H1 (cell line): ENCODE results near the gene UBL4B. TPM values are rescaled to one million over a fixed set of nuclear protein-coding genes. Genes with fewer than 3 reads are reported as not detected.

Source experiments
- CTCF ChIA-PET: fragments of 300-600 bp; sonication (Branson Sonifier 250); formaldehyde crosslinking; loops from one replicate; lab custom pipeline; 2021; ENCODE audit not compliant: partially characterized antibody; lab: Charles Lee
- POLR2A ChIA-PET: fragments of 300-600 bp; sonication (Branson Sonifier 250); formaldehyde crosslinking; loops from one replicate; lab custom pipeline; 2021; ENCODE audit warnings: inconsistent platforms; ENCODE audit not compliant: partially characterized antibody; lab: Charles Lee
- DNase-seq, 2 experiments: peaks; one replicate each; pipeline versions ENCODE4 v3.0.0 to v3.0.0-alpha.2; 2010 to 2022; ENCODE audit warnings: low spot score in 2 of 2, low read depth in 1 of 2, mixed read lengths in 1 of 2
- FAIRE-seq: peaks from 2 replicates; lab custom pipeline; 2011; peaks lifted over from hg19 to GRCh38; lab: Jason Lieb, UNC
- H2AFZ ChIP-seq: 2 replicates; pipeline ENCODE4 v1.8.1; 2012; ENCODE audit warnings: low read length, inconsistent platforms
- H2AK5ac ChIP-seq: 2 replicates; pipeline ENCODE4 v1.6.1; 2013; ENCODE audit warnings: low read depth, low read length
- H2BK120ac ChIP-seq: replicated peaks from 2 replicates; pipeline ENCODE3; 2013; ENCODE audit warnings: low read depth, low read length, inconsistent platforms
- H2BK12ac ChIP-seq: 2 replicates; pipeline ENCODE4 v1.6.1; 2013; ENCODE audit warnings: low read depth, low read length
- H2BK15ac ChIP-seq: 2 replicates; pipeline ENCODE4 v1.6.1; 2013; ENCODE audit warnings: low read length
- H2BK20ac ChIP-seq: 2 replicates; pipeline ENCODE4 v1.6.1; 2013; ENCODE audit warnings: low read length
- H2BK5ac ChIP-seq: 2 replicates; pipeline ENCODE4 v1.6.1; 2013; ENCODE audit warnings: low read depth, low read length
- H3K14ac ChIP-seq: 2 replicates; pipeline ENCODE4 v1.6.1; 2013; ENCODE audit warnings: inconsistent platforms; ENCODE audit not compliant: insufficient read length
- H3K18ac ChIP-seq: 2 replicates; pipeline ENCODE4 v1.6.1; 2013; ENCODE audit warnings: low read length; ENCODE audit errors: extremely low read depth
- H3K23ac ChIP-seq: 2 replicates; pipeline ENCODE4 v1.6.1; 2013; ENCODE audit warnings: inconsistent platforms; ENCODE audit not compliant: insufficient read length
- H3K23me2 ChIP-seq: 2 replicates; pipeline ENCODE4 v1.6.1; 2013; ENCODE audit warnings: low read depth, low read length
- H3K27ac ChIP-seq: 2 replicates; pipeline ENCODE4 v1.6.1; 2011; ENCODE audit warnings: low read depth, low read length, inconsistent platforms
- H3K27me3 ChIP-seq, 4 experiments: replicated peaks in 1 of 4; 1 replicate in 1 of 4; 2 replicates in 3 of 4; pipeline versions ENCODE4 v1.6.1 to v1.8.1; 2011 to 2013; ENCODE audit warnings: low read length in 3 of 4, mild to moderate bottlenecking in 3 of 4, inconsistent platforms in 2 of 4, mixed read lengths in 2 of 4, moderate library complexity in 1 of 4; ENCODE audit not compliant: control insufficient read depth in 3 of 4, insufficient read depth in 3 of 4; ENCODE audit errors: extremely low read depth in 1 of 4
- H3K36me3 ChIP-seq, 4 experiments: 2 replicates each; pipeline versions ENCODE4 v1.6.1 to v1.8.1; 2011 to 2013; ENCODE audit warnings: mild to moderate bottlenecking in 4 of 4, low read length in 3 of 4, moderate library complexity in 2 of 4, control low read depth in 1 of 4, inconsistent platforms in 1 of 4; ENCODE audit not compliant: insufficient read depth in 4 of 4, control insufficient read depth in 2 of 4
- H3K4ac ChIP-seq: replicated peaks from 2 replicates; pipeline ENCODE3; 2013; ENCODE audit warnings: low read length, low read depth, mixed read lengths, inconsistent platforms; ENCODE audit not compliant: insufficient read length
- H3K4me1 ChIP-seq, 4 experiments: replicated peaks in 1 of 4; 1 replicate in 1 of 4; 2 replicates in 3 of 4; pipeline versions ENCODE4 v1.6.1 to v1.8.1; 2011 to 2013; ENCODE audit warnings: low read length in 3 of 4, inconsistent platforms in 2 of 4, mixed read lengths in 1 of 4; ENCODE audit not compliant: insufficient read depth in 4 of 4, control insufficient read depth in 3 of 4
- H3K4me2 ChIP-seq, 2 experiments: 2 replicates each; pipeline versions ENCODE4 v1.6.1 to v1.8.1; 2011 to 2013; ENCODE audit warnings: low read depth in 2 of 2, low read length in 2 of 2, control low read depth in 1 of 2, inconsistent platforms in 1 of 2, mild to moderate bottlenecking in 1 of 2; ENCODE audit not compliant: insufficient read depth in 1 of 2
- H3K4me3 ChIP-seq, 4 experiments: fragments of 200-600, 300-600 bp in 1 of 4; sonication (generic), shearing (Covaris generic), sonication (Bioruptor Twin) in 1 of 4; 2 replicates each; pipeline versions ENCODE4 v1.5.1 to v1.8.1; 2011 to 2016; ENCODE audit warnings: low read length in 4 of 4, low read depth in 3 of 4, control low read depth in 2 of 4, inconsistent platforms in 2 of 4, mild to moderate bottlenecking in 2 of 4, mixed read lengths in 1 of 4, moderate library complexity in 1 of 4; ENCODE audit not compliant: insufficient read depth in 2 of 4; ENCODE audit errors: extremely low read depth in 1 of 4
- H3K56ac ChIP-seq: replicated peaks from 2 replicates; pipeline ENCODE3; 2013; ENCODE audit warnings: low read depth, mild to moderate bottlenecking, mixed read lengths, low read length, inconsistent platforms; ENCODE audit not compliant: insufficient read length
- H3K79me1 ChIP-seq: 2 replicates; pipeline ENCODE4 v1.6.1; 2013; ENCODE audit warnings: low read depth, low read length, control low read depth
- H3K79me2 ChIP-seq, 2 experiments: 2 replicates each; pipeline versions ENCODE4 v1.6.1 to v1.8.1; 2012 to 2013; ENCODE audit warnings: low read length in 2 of 2, mild to moderate bottlenecking in 2 of 2, inconsistent platforms in 1 of 2; ENCODE audit not compliant: insufficient read depth in 2 of 2, control insufficient read depth in 1 of 2
- H3K9ac ChIP-seq, 4 experiments: replicated peaks in 1 of 4; 1 replicate in 1 of 4; 2 replicates in 3 of 4; pipeline versions ENCODE4 v1.6.1 to v1.8.1; 2011 to 2013; ENCODE audit warnings: low read depth in 3 of 4, low read length in 3 of 4, control low read depth in 2 of 4, mild to moderate bottlenecking in 2 of 4, moderate library complexity in 2 of 4, inconsistent platforms in 1 of 4; ENCODE audit errors: extremely low read depth in 1 of 4
- H3K9me3 ChIP-seq, 2 experiments: 2 replicates each; pipeline versions ENCODE4 v1.6.1 to v1.8.1; 2012 to 2013; ENCODE audit warnings: mild to moderate bottlenecking in 2 of 2, moderate library complexity in 2 of 2, control low read depth in 1 of 2, inconsistent platforms in 1 of 2, low read depth in 1 of 2, low read length in 1 of 2, mixed read lengths in 1 of 2; ENCODE audit not compliant: insufficient read depth in 2 of 2
- H4K20me1 ChIP-seq, 2 experiments: replicated peaks in 1 of 2; 2 replicates each; pipeline versions ENCODE3 to v1.8.1; 2011 to 2013; ENCODE audit warnings: inconsistent platforms in 2 of 2, low read length in 2 of 2, mild to moderate bottlenecking in 1 of 2; ENCODE audit not compliant: insufficient read depth in 2 of 2, control insufficient read depth in 1 of 2
- H4K5ac ChIP-seq: 2 replicates; pipeline ENCODE4 v1.6.1; 2013; ENCODE audit warnings: low read length, low read depth, mixed read lengths, inconsistent platforms; ENCODE audit not compliant: insufficient read length
- H4K8ac ChIP-seq: 2 replicates; pipeline ENCODE4 v1.8.0; 2013; ENCODE audit warnings: mild to moderate bottlenecking, moderate library complexity, low read length, inconsistent platforms; ENCODE audit not compliant: insufficient read depth; ENCODE audit errors: extremely low read depth
- H4K91ac ChIP-seq: replicated peaks from 2 replicates; pipeline ENCODE3; 2013; ENCODE audit warnings: low read length, mixed read lengths, inconsistent platforms; ENCODE audit not compliant: insufficient read length
- BRCA1 ChIP-seq: IDR thresholded peaks from 2 replicates; pipeline ENCODE4 v1.6.1; 2012; ENCODE audit warnings: low read depth, low read length, improper control_type of control experiment
- CREB1 ChIP-seq: IDR thresholded peaks from 2 replicates; pipeline ENCODE4 v1.6.1; 2012; ENCODE audit warnings: inconsistent platforms
- RXRA ChIP-seq: IDR thresholded peaks from 2 replicates; pipeline ENCODE4 v1.6.1; 2011; ENCODE audit warnings: low read depth, mild to moderate bottlenecking, low read length, moderate library complexity; ENCODE audit not compliant: insufficient read depth
- TAF1 ChIP-seq: IDR thresholded peaks from 2 replicates; pipeline ENCODE4 v1.6.1; 2011; ENCODE audit warnings: mild to moderate bottlenecking, low read depth, low read length
- TCF12 ChIP-seq: IDR thresholded peaks from 2 replicates; pipeline ENCODE4 v1.6.1; 2011; ENCODE audit warnings: low read depth, mild to moderate bottlenecking, low read length
- WGBS, 2 experiments: shearing (Covaris generic) in 1 of 2; methylation state at CpG; one replicate each; pipeline versions ENCODE4 v1.1.6 to v1.1.7; 2013 to 2015; ENCODE audit warnings: low lambda C conversion rate in 2 of 2, mixed read lengths in 2 of 2, inconsistent platforms in 1 of 2, low coverage in 1 of 2, missing lambda C conversion rate in 1 of 2; ENCODE audit not compliant: insufficient replicate concordance in 2 of 2, insufficient coverage in 1 of 2, insufficient read length in 1 of 2; ENCODE audit errors: extremely low coverage in 1 of 2, missing lambda C conversion rate in 1 of 2; 5-methylcytosine and 5-hydroxymethylcytosine counted together
- polyA plus RNA-seq, 7 experiments: library from polyadenylated mRNA; depleted of rRNA in 3 of 7; stranded (reverse) in 5 of 7; unstranded in 2 of 7; fragments of >200 nt in 5 of 7; fragments of 200-250 nt in 2 of 7; gene quantifications; 1 replicate in 5 of 7; 2 replicates in 1 of 7; 4 replicates in 1 of 7; pipeline versions ENCODE4 v1.2.1 to v1.2.3, GENCODE V29; 2011 to 2013; ENCODE audit warnings: missing spikeins in 2 of 7, mixed read lengths in 2 of 7
- total RNA-seq: library from RNA; stranded (reverse); fragmentation: NEBNext Ultra II Directional; extraction: Animal tissue kit (Norgen Biotek cat#: 25700); gene quantifications from 2 replicates; pipeline ENCODE4 v1.2.1, GENCODE V29; 2021

Gene UBL4B
- total and polyA plus RNA-seq, 2 of the 8 experiments (the other 6 are each of a cell fraction or from before 2014, with no cell fraction given): 0.11 TPM; not detected in 1

DNA sequence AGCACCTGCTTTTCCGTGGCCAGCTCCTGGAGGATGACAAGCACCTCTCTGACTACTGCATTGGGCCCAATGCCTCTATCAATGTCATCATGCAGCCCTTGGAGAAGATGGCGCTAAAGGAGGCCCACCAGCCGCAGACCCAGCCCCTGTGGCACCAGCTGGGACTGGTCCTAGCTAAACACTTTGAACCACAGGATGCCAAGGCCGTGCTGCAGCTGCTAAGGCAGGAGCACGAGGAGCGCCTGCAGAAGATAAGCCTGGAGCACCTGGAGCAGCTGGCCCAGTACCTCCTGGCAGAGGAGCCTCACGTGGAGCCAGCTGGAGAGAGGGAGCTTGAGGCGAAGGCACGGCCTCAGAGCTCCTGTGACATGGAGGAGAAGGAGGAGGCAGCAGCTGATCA is 413 bp downstream of the UBL4B start:
- Histone ChIP-seq H3K4me3 (no peak overlapping the region), H4K91ac (no peak overlapping the region), H2BK5ac (no peak overlapping the region), H3K23me2 (no peaks in the 10 kb centered on the region), H3K4me1 (no peaks in the 10 kb centered on the region; a peak in 1 of 7 replicates), H3K4ac (no peak overlapping the region), H2AK5ac (no peak overlapping the region), H3K79me1 (no peaks in the 10 kb centered on the region), H2BK15ac (no peak overlapping the region), H3K9ac (no peak overlapping the region), H3K14ac (no peak overlapping the region), H4K20me1 (no peaks in the 10 kb centered on the region), H3K27ac (no peak overlapping the region), H2BK20ac (no peak overlapping the region), H3K79me2 (no peaks in the 10 kb centered on the region), H3K36me3 (no peaks in the 10 kb centered on the region), H3K56ac (no peak overlapping the region), H3K18ac (no peak overlapping the region), H2BK12ac (no peak overlapping the region), H2AFZ (no peak overlapping the region), H4K5ac (no peak overlapping the region)
- POLR2A ChIA-PET: interaction anchor here (1.2 to 1.5 kb wide), 2 partner anchors 22 to 30 kb away, joined by 4 to 5 read pairs; no protein-coding TSS in a partner anchor
- DNase-seq (no peak), FAIRE-seq (no peak)
- CTCF ChIA-PET: interaction anchor here (0.6 to 27.0 kb wide), 13 partner anchors 8 to 118 kb away, joined by 3 to 845 read pairs (median 5); partner anchors contain the start of gene SLC6A17
- TF ChIP-seq BRCA1 (no peak), CREB1 (no peak), RXRA (no peak), TCF12 (no peak), TAF1 (no peak)
- TF ChIP-seq, all 59 proteins: peak for 0
- H4K8ac ChIP-seq: no peak overlapping the region
- no peak overlapping the region for H3K23ac ChIP-seq
- no peak overlapping the region for H2BK120ac ChIP-seq
- WGBS, 2 experiments: 84% methylated on average over 9 of the region's 9 CpGs; no CpG with 5 or more reads in 1 of the 2 experiments
- H3K27me3 ChIP-seq: no peaks in the 10 kb centered on the region; a peak in 1 of 7 replicates
- H3K4me2 ChIP-seq: no peak overlapping the region
- H3K9me3 ChIP-seq: no peaks in the 10 kb centered on the region
